IPS-NIHi11 (cell line): ENCODE results near the gene GPX1.
"Not testable (repeated sequence)": the region's sequence is repeated elsewhere in the genome, so short reads cannot be mapped to it uniquely, and the experiment has no call there.

ENCODE experiments used
- DNase-seq: peaks from one replicate; pipeline ENCODE4 v3.0.0; 2012; ENCODE audit warnings: mixed read lengths, low spot score

GPX1 gene

DNA sequence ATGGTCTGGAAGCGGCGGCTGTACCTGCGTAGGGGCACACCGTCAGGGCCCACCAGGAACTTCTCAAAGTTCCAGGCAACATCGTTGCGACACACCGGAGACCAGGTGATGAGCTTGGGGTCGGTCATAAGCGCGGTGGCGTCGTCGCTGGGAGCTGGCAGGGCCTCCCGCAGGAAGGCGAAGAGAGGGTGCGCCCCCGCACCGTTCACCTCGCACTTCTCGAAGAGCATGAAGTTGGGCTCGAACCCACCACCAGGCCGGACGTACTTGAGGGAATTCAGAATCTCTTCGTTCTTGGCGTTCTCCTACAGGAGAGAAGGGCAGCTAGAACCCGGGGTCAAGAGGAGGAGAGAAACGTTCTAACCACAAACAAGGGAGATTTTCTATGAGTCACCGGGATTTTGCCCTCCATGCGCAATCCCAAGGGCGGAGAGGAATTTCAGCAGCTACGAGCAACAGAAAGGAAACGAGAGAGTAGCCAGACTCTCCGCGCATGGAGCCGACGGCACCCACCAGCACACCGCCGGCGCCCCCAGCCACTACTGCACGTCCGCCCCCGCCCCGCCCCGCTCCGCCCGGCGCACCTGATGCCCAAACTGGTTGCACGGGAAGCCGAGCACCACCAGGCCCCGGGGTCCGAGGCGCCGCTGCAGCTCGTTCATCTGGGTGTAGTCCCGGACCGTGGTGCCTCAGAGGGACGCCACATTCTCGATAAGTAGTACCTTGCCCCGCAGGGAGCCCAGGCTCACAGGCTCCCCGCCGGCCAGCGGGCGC lies 523 bp downstream of the GPX1 start:
- peak; percentile 28 for DNase-seq

DNA sequence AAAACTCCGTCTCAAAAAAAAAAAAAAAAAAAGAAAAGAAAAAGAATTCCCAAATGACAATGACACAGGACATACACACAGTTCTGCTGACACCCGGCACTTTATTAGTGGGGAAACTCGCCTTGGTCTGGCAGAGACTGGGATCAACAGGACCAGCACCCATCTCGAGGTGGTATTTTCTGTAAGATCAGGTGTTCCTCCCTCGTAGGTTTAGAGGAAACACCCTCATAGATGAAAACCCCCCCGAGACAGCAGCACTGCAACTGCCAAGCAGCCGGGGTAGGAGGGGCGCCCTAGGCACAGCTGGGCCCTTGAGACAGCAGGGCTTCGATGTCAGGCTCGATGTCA lies 1.1 kb downstream of the GPX1 start:
- not testable (repeated sequence) for DNase-seq

DNA sequence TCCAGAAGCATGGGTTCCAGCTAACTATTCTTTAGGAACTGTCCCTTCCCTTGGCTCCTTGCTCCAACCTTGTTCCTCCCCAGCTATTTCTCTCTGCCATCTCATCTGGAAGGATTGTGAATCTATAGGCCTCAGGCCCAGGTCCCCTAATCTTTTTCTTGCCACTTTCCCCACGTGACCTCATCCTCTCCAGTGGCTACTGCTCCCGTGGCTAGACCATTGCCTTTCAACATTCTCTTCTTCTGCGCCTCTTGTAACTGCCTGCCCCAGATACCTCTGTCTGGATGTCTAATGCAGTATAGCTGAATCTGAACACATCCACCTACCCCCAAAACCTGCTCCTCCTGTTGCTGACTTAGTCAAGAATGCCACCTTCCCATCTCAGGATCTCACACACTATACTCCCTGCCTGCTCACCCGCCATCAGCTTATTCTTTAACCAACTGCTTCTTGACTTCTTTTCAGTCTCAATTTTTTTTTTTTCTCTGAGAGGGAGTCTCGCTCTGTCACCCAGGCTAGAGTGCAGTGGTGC lies 5.2 kb downstream of the GPX1 start:
- DNase-seq = no peak

DNA sequence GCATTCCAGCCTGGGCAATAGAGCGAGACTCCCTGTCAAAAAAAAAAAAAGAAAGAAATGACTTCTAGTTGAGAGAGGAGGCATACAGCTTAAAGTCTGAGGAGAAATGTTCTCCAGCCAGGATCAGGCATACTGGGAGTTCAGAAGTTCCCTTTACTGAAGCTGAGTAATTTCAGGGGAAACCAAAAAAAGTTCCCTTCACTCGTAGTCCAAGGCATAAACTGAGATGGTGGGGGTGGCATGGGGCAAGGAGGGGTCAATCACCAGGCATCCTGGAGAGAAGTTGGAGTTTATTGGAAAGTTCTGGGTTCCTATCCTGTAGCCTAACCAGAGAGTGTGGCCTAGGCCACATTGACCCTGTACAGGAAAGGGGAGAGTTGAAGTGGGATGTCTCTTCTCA lies 5.9 kb downstream of the GPX1 start:
- DNase-seq = no peak

DNA sequence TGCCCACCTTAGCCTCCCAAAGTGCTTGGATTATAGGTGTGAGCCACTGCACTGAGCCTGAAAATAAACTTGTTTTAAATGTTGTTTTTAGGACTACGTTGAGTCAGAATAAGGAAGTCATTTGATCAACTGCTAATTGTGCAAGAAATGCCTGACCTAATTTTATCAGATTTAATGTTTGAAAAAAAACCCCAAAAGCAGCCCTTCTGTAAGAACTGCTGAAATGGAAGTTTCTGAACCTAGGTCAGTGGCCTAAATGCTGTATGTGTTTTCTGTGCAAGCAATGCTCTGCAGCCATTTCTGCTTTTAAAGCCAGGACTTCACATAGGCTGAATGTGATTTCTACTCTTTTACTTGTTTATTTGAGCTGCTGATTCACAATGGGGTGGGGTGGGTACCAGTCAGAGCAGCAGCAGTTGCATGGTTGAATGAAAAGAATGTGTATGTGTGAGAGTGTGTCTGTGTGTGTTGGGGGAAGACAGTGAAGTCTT lies 6.6 kb downstream of the GPX1 start:
- DNase-seq = peak; percentile 20

DNA sequence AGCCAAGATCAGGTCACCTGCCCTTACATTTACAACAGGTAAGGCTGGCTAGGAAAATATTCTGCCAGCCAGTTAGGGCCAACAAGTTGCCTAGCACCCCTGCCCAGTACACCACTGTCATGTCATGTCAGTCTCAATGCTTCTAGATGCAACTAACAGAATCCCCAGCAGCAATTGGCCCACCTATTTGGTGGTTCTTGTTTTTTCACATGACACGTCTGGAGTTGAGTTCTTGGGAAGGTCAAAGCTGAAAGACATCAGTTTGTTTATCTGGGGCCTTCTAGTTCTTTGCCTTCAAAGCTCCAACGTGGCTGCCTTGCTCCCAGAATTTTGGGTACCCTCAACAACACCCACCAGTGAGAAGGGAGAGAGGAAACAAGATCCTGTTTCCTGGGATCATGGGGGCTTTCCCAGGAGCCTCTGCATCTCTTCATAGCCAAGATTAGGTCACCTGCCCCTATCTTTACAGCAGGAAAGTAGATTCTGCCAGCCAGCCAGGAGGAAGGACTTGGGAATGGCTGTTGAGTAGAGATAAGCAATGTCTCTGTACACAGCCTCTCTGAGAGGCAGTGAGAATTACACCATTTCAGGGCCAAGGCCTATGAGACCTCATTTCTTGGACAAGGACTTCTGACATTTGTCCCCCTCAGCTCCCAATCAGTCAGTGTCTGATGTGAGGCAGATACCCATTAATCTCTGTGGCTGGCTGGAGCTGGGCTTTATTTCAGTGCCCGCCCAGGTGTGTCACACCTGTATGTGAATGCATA lies 8.6 kb downstream of the GPX1 start:
- DNase-seq = no peak

DNA sequence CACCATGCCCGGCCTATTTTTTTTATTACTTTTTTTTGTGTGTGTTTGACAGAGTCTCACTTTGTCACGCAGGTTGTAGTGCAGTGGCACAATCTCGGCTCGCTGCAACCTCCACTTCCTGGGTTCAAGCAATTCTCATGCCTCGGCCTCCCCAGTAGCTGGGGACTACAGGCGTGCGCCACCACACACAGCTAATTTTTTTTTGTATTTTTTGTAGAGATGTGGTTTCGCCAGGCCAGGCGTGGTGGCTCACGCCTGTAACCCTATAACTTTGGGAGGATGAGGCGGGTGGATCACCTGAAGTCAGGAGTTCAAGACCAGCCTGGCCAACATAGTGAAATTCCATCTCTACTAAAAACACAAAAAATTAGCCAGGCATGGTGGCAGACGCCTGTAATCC lies 9.8 kb downstream of the GPX1 start:
- DNase-seq = not testable (repeated sequence)

DNA sequence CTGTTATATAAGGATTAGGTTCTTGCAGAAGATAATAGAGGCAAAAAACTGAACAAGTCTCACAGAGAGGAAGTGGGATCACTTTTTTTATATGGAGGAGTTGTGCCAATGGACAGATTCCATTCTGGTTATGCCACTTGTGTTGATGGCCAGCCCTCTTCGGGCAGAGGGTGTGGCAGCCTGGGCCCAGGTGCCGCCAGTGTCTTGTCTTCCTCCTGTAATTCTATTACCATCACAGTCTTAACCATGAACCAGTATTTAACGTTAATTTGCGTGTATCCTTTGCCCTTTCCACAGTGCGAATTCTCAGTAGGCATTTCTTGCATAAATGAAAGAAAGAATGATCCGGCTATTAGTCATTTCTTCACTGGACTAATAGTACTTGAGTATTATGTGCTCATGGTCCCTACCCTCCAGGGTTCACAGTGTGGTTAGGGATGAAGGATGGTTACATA lies 11.3 kb downstream of the GPX1 start:
- no peak for DNase-seq

DNA sequence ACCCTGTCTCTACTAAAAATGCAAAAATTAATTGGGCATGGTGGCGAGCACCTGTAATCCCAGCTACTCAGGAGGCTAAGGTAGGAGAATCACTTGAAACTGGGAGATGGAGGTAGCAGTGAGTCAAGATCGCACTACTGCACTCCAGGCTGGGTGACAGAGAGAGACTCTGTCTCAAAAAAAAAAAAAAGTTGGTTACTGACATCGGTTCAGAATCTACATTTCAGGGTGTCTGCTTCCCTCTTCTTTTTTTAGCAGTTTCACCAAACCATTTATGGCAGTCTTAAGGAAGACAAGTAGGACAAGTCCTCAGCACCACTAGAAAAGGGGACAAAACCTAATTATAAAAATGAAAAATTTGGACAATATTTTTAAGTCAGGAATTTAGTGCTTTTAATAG lies 15.0 kb downstream of the GPX1 start:
- DNase-seq = no peak

DNA sequence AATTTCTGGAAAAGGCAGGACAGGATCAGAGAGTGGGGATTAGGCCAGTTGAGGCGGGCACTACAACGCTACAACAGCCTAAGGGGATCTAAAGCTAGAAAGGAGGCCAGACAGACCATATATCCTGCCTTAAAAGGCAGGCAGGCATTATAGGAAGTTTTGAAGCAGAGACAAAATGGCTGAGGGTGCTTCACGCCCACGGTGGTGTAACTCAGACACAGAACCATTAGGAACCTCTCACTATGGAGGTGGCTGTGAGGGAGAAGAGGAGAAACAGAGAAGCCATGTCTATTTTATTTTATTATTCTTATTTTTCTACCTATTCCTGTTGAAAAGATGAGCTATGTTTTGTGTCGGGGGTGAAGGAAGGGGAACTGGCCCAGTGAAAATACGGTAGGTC lies 16.2 kb downstream of the GPX1 start:
- no peak for DNase-seq

DNA sequence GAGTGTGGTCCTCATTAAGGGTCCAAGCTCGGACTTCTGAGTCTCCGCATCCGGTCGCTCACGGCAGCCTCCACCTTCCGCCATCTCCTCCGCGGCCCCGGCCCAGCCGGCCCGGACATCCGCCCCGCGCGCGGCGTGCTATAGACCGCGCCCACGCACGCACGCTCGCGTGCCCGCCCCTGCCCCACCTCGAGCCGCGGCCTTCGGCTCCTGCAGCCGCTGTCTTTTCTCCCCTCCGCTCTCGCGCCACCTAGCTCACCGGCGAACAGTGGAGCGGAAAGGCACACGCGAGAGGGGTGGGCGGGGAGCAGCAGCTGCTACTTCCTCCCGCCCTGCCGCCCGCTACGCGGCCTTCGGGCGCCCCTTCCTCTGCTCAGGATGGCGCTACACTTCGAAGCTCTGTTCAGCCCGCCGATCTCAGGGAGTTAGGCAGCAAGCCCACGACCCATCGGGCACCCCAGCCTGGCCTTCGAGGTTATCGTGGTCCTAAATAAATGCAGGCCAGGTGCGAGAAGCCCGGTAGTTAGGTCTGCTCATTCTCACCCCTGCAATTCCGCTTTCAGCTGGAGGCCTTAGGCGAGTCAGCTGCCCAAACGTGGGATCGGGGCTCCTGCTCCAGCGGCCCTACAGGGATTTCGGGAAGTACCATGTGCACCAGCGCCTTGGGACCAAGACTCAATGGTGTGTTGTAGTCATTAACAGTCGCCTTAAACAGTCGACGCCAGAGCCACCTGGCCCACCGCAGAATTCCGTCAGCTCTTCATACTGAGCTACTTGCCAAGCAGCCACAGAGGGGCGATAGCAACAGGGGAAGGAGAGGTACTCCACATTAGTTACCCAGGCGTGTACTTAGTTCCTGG lies 18.0 kb downstream of the GPX1 start, which contains the start of gene USP4:
Gene USP4 (minus strand): TSS at position 113 of the 860 bp plus-strand sequence. CDS start 29 bp downstream, at position 84.
- DNase-seq = peak; percentile 89

DNA sequence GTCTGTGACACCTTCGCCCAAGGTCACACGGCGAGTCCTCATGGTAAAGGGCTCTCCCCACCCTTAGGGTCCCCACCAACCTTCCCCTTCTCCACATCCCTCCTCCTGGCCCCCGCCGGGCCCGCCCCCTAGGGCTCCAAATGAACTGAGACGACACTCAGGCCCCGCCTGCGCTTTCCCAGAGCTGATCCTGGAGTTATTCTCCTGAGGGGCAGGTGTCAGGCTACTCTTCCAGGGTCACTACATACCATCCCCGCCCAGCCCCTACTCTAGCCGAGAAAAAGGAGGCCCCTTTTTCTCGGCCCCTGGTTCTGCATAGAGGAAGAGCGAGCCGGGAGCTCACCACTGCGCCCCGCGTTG lies 18.6 kb downstream of the GPX1 start:
- DNase-seq = peak; percentile 64

DNA sequence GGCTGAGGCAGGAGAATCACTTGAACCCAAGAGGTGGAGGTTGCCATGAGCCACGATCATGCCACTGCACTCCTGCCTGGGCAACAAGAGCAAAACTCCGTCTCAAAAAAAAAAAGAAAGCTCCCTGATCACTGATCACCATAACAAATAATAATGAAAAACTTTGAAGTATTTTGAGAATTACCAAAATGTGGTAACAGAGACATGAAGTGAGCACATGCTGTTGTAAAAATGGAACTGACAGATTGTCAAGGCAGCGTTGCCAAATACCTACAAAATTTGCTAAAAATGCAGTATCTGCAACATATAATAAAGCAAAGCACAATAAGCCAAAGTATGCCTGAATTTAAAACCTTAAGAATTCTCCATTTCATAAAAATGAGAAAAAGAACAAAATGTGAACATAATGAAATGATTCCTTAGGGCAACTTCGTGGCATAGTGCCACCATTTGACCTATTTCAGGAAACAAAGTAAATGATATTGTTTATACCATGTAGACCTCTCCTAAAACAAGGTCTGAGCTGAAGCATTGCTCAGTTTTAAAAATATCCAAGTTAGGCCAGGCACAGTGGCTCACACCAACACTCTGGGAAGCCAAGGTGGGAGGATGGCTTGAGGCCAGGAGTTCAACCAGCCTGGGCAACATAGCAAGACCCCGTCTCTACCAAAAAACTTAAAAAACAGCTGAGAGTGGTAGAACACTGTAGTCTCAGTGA lies 24.1 kb downstream of the GPX1 start:
- DNase-seq = no peak

DNA sequence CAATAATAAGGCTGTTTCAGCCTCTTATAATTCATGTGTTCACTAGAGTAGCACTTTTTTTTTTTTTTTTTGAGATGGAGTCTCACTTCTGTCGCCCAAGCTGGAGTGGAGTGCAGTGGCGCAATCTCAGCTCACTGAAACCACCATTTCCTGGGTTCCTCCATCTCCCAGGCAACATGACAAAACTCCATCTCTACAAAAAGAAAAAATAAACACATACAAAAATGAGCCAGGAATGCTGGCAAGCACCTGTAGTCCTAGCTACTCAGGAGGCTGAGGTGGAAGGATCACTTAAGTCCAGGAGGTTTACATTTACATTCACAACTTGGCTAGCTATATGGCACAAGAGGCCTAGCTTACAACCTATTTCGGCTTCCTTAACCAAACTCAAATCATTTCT lies 25.1 kb downstream of the GPX1 start:
- DNase-seq = no peak

DNA sequence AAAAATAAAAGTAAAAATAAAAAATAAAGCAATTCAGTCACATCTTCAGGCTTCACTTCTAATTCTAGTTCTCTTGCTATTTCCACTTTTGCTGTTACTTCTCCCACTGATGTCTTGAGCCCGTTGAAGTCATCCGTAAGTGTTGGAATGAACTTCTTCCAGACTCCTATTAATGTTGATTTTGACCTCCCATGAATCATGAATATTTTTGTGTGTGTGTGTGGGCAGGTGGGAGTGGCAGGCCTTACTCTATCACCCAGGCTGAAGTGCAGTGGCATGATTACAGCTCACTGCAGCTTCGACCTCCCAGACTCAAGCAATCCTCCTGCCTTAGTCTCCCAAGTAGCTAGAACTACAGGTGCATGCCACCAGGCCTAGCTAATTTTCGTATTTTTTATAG lies 29.0 kb downstream of the GPX1 start:
- no peak for DNase-seq

DNA sequence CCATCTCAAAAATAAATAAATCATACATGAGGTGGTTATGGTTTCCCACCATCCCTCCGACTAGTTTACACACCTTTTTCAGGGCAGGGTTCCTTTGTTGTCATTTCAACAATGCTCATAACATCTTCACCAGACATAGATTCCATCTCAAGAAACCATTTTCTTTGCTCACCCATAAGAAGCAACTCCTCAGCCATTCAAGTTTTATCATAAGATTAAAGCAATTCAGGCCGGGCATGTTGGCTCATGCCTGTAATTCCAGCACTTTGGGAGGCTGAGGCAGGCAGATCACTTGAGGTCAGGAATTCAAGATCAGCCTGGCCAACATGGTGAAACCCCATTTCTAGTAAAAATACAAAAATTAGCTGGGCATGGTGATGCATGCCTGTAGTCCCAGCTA lies 29.8 kb downstream of the GPX1 start:
- DNase-seq = not testable (repeated sequence)

DNA sequence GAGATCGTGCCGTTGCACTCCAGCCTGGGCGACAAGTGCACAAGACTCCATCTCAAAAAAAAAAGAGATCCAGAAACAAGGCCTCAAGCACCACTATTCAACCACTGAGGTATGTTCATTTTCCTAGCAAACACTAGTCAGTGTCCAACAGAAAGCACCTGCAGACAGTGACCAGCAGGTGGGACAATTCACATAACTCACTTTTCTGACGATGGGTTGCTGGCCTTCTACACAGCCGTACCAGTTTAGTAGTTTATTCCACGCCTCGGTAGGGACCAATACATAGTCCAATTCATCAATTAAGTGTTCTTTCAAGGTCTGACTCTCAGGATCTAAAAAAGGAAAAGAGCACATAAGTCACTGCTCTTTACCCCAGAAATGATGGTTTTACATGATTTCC lies 30.7 kb downstream of the GPX1 start:
- peak; percentile 35 for DNase-seq

DNA sequence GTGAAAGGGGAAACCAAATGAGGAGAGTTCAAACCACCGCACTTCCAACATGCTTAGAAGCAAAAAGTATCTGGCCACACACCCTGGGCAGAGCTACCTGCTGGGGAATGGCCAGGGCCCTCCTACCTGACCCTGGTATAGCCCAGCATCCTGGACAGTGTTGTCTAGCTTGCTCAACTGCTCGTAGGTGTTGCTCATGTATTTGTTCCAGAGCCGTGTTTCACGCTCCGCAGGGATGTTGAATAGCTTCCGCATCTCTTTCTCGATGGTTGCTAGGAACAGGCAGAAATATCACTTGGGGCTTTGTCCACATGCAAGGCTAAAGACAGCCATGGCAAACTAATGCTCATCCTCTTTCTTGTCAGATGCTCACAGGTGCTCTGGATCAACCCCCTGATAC lies 33.4 kb downstream of the GPX1 start:
- no peak for DNase-seq

DNA sequence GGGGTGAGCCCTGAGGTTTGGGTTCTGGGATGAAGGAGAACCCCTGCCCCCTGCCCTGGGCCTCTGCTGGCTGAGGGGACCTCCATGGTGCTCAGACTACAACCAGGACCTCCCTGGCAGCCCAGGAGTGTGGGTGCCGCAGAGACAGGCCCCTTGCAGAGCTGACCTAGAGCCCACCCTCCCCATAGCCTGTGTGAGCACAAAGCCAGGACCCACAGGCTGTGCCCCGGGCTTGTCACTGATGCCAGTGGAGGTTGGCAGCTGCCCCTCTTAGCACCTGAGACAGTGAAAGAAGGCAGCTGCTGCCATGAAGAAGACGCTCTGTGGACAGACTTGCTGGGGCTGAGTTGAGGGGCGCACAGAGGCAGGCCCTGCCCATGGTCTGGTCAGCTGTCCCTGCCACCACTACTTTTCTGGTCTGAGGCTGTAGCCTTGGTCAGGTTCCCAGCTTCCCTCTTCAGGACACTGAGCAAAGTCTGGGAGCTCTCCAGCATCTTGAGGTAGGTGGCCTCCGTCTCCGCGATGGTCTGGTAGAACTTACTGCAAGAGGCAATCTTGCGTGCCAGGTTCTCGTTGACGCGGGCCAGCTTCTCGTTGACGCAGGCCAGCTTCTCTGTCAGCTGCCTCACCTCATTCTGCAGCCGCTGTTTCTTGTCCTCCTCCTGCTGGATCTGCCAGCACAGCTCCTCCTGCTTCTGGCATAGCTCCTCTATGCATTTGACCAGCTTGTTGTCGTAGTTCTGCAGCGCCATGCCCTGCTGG lies 41.3 kb downstream of the GPX1 start:
- no peak for DNase-seq

DNA sequence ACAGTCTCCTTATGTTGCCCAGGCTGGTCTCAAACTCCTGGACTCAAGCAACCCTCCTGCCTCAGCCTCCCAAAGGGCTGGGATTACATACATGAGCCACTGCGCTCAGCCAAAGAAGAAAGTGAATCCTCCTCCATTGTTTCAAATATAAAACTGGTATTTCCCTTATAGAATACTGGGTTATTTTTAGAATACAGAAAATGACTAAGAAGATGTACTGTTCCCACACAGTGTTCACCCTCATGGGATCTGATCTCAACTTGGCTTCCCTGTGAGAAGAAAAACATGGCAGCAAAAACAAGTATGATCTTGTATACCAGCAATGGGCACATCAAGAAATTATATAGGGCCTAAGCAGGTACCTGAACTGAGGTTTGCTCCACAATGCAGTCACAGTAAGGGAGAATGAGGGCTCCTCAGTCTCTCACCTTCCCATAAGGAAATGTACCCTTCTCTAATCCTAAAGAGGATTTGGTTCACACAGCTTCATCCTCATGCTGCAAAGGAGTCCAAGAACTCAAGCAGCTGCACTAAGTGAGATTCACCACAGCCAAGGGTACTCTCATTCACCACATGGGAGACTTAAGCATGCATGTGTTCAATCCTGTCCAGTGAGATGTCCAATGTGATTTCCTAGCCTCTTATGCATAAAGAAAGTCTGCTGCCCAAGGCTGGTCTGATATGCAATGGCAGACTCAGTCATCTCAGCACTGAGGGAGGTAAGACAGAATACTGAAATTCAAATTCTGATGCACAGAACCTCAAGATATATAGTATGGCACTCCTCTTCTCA lies 44.1 kb downstream of the GPX1 start:
- DNase-seq = no peak
